Measurements from ENCODE around the gene TTLL7.

- no peak for TF ChIP-seq CTCF (IDR thresholded peaks at IDR 0.05)
- no peak for TF ChIP-seq POLR2A (IDR thresholded peaks at IDR 0.05)
These were observed 171.2 kb downstream of the TTLL7 start for GRCh38 chr1:83827741-83828140.

Data from Peyer's patch (tissue), 4 donors.